NCI-H2196 (cell line): Measurements from ENCODE around the gene HMGCS2.
"Not testable (repeated sequence)": the region's sequence is repeated elsewhere in the genome, so short reads cannot be mapped to it uniquely, and the experiment has no call there.

Source experiments
- DNase-seq: peaks from one replicate; lab custom pipeline; 2025; ENCODE audit not compliant: unreplicated experiment; lab: John Stamatoyannopoulos, UW

HMGCS2 gene

DNA sequence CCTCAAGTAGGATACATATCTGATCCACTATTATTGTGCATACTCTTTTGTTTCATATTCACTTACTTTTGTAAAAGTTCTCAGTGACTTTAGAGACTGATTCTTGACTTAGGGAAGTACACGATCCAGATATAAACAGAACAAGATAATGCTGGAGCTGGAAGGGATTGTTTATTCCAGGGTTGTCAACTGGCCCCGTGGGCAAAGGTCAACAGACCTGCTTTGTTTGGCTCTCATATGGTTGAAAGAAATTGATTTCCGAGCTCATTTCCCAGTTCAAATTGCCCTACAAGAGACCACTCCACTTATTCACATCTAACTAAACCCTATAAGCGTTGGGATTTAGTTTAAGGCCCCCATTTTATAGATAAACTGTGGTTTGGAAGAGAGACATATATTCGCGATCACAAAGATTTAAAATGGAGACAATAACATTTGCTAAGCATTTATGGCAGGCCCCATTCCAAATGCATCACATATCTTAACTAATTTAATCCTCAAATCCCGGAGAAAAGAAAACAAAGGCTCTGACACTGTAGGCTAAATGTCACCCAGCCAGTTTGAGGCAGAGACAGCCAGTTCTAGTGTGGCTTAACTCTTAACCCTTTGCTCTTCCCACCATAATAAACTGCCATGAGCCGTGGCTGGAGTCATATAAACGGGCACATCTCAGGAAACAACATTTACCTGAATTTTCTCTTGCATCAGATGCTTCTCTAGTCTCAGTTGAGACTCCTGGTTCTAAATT is 21.9 kb upstream of the HMGCS2 start:
- no peak for DNase-seq

DNA sequence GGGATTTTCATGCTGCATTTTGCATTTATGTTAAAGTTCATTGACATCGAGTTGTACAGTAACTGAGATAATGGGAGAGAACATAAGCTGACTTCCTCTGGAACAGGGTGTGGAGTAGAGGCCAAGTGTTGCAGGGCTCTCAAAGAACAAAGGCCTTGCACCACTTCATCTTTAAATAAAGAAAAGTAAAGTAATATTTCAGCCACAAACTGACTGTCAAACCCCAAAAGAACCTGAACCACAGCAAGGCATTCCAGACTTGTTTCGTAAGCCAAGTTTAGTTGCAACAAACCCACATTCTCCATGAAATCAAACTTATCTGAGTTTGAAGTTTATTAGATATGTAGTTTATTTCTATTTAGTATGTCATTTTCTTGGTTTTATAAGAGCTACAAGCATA is 19.1 kb upstream of the HMGCS2 start:
- no peak for DNase-seq

DNA sequence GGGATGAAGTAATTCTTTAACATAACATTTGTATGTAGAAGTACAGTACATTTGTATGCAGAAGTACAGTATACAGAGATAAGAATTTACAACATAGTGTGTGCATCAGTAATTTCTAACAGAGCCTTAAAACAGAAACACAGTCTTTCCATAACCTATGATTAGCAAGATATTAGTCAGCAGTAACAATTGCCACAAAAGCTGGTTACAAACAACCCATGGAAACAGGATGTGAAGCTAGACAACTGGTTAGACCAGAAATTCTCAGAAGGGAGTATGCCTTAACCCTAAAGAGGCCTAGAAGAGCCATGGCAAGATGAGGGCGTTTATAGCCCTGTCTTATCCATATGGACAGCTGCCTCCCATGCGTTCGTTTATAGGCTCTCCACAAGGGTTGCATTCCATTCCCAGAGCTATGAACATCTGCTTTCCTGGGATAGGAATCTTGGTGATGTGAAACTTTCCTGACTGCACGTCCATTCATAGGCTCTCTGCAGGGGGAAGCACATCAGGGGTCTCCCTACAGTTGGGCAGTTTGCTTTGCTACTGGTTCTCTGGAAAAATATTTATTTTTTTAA is 17.9 kb upstream of the HMGCS2 start:
- not testable (repeated sequence) for DNase-seq

- DNase-seq = not testable (repeated sequence)
Observed at GRCh38 chr1:119786046-119786445, 17.3 kb upstream of the HMGCS2 start.

- DNase-seq = no peak
Observed at GRCh38 chr1:119784191-119784781, 15.6 kb upstream of the HMGCS2 start.

- no peak for DNase-seq
Observed at GRCh38 chr1:119783354-119784185, 14.9 kb upstream of the HMGCS2 start.

GRCh38 chr1:119782631-119783325 is 14.1 kb upstream of the HMGCS2 start:
- no peak for DNase-seq

DNA sequence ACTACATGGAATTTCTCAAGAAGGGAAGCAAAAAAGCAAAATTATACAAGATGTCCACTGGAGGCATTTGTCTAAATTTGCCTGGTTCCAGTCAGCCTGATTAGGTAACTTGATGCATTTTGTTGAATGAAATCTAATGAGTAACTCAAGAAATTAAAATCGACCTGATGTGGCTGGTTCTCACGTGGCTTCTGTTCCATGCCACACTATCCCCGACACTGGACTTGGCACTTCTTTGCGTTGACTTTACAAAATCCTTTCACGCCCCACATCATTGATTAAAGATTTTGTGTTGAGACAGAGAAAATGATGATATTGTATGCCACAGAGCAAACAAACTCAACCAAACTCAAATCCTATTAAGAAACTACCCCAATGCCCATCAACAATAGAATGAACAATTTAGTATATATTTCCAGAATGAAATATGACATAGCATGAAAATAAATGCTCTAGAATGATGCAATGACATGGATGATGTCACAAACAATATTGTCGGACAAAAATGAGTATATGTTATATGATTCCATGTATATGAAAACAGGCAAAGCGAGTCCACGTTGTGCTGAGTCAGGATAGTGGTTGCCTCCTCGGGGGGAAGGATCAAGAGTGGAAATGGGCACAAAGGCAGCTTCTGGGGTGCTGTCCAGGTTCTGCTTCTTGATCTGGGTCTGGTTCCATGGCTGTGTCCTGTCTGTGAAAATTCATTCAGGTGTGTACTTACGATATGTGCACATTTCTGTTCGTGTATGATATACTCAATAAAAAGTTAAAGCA is 12.9 kb upstream of the HMGCS2 start:
- no peak for DNase-seq

GRCh38 chr1:119779869-119780356 is 11.2 kb upstream of the HMGCS2 start:
- peak; percentile 38 for DNase-seq

- no peak for DNase-seq
Observed at GRCh38 chr1:119778886-119779560, 10.3 kb upstream of the HMGCS2 start.

GRCh38 chr1:119778359-119778758 is 9.7 kb upstream of the HMGCS2 start:
- DNase-seq = no peak

- DNase-seq = no peak
Observed at GRCh38 chr1:119774746-119775490, 6.2 kb upstream of the HMGCS2 start.

DNA sequence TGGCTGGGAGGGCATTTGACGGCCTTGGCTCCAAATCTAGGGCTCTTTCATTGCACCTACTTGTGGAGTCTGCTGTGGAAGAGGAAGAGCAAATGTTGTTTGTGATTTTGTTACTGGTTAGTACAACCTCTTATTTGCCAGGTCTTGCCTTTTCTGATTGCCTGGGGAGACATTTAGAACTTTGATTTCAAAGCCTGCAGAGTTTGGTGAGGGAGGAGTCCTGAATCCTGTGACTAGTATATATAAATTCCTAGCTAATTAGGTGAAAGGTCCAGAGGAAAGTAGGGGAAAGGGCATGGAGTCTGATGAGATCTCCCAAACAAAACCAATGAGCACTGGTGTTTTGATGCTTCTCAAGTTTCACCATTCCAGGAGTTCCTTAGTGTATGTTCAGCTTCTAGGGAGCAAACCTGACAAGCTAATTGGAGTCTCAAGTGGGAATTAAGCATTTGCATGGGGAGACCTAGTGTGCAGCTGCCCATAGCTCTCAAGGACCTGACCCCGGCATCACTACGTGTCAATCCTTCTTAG is 5.1 kb upstream of the HMGCS2 start:
- no peak for DNase-seq

GRCh38 chr1:119772298-119772697 is 3.6 kb upstream of the HMGCS2 start:
- DNase-seq = no peak

GRCh38 chr1:119771770-119772169 is 3.1 kb upstream of the HMGCS2 start:
- DNase-seq = no peak

- DNase-seq = no peak
Observed at GRCh38 chr1:119771016-119771415, 2.3 kb upstream of the HMGCS2 start.

DNA sequence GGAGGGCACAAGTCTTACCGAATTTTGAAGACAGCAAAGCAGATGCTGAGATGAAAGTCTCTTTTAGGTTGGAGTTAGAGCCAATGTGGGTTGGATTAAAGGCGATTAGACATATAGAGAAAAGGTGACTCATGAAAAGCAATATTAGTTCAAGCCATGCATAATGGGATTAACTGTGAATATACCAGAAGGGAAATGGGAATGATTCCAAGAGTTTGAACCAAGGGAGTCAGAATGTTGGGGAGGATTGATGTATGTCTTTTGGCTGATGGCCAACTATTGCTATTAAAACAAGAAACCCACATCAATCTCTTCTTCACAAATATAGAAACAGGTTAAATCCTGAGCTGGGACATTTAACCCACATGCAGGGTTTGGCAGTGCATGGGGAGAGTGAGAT is 1.2 kb downstream of the HMGCS2 start:
- DNase-seq = no peak

GRCh38 chr1:119766374-119766794 is 2.3 kb downstream of the HMGCS2 start:
- no peak for DNase-seq

GRCh38 chr1:119764220-119764619 is 4.5 kb downstream of the HMGCS2 start:
- no peak for DNase-seq
